AG10803 (cell line): ENCODE results near the gene MSX2.

Experiments
- DNase-seq: peaks from one replicate; pipeline ENCODE4 v3.0.0; 2010; ENCODE audit warnings: low read depth
- H3K4me3 ChIP-seq: 2 replicates; pipeline ENCODE4 v1.5.1; 2011; ENCODE audit warnings: mild to moderate bottlenecking, low read length, control low read depth
- TF ChIP-seq, protein P1 (sequence below): conservative IDR thresholded peaks from 2 replicates; pipeline ENCODE4 v1.5.1; 2011; ENCODE audit warnings: mild to moderate bottlenecking, low read length, control low read depth, inconsistent platforms

The MSX2 gene

DNA sequence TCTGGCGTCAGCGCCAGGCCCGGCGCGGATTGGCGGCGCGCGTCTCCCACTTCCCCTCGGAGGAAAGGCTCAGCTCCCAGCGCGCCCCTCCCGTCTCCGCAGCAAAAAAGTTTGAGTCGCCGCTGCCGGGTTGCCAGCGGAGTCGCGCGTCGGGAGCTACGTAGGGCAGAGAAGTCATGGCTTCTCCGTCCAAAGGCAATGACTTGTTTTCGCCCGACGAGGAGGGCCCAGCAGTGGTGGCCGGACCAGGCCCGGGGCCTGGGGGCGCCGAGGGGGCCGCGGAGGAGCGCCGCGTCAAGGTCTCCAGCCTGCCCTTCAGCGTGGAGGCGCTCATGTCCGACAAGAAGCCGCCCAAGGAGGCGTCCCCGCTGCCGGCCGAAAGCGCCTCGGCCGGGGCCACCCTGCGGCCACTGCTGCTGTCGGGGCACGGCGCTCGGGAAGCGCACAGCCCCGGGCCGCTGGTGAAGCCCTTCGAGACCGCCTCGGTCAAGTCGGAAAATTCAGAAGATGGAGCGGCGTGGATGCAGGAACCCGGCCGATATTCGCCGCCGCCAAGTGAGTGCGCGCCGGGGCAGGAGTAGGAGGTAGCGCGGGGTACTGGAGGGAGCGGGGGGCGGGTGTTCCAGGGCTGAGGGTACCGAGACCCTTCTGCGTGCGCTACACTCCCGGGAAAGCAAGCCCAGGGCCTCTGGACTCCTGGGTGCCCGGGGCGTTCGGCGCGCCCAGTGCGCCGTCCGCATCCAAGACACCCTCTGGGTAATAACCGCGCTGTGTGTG, at the start of gene MSX2:
TSS of gene MSX2 (plus strand) at position 99 of the 777 bp plus-strand sequence. CDS start at position 177, 78 bp downstream.
- peak within 1 kb of the TSS; percentile 62 for H3K4me3 ChIP-seq
- peak; percentile 79 for DNase-seq
- TF ChIP-seq, protein P1, sequence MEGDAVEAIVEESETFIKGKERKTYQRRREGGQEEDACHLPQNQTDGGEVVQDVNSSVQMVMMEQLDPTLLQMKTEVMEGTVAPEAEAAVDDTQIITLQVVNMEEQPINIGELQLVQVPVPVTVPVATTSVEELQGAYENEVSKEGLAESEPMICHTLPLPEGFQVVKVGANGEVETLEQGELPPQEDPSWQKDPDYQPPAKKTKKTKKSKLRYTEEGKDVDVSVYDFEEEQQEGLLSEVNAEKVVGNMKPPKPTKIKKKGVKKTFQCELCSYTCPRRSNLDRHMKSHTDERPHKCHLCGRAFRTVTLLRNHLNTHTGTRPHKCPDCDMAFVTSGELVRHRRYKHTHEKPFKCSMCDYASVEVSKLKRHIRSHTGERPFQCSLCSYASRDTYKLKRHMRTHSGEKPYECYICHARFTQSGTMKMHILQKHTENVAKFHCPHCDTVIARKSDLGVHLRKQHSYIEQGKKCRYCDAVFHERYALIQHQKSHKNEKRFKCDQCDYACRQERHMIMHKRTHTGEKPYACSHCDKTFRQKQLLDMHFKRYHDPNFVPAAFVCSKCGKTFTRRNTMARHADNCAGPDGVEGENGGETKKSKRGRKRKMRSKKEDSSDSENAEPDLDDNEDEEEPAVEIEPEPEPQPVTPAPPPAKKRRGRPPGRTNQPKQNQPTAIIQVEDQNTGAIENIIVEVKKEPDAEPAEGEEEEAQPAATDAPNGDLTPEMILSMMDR: no peak

DNA sequence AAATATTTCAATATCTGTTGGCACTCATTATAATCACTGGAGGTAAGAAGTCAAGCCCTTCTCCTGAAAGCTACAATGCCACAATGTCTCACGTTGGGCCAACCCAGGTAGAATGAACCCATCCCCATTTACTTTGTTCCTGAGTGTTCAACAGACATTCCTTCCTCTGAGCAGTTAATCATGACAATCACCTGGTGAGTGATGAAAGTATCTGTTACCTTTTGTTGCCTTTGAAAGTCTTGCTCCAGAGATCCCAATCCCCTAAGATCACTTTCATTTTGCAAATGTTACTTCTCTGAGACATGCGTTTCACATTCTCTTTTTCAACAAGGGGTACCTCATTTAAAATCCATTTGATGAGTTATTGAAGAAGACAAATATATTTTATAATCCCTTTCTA, 49.3 kb upstream of the MSX2 start:
- DNase-seq: no peak
- TF ChIP-seq, protein P1: no peak
- H3K4me3 ChIP-seq: no peak overlapping the region

DNA sequence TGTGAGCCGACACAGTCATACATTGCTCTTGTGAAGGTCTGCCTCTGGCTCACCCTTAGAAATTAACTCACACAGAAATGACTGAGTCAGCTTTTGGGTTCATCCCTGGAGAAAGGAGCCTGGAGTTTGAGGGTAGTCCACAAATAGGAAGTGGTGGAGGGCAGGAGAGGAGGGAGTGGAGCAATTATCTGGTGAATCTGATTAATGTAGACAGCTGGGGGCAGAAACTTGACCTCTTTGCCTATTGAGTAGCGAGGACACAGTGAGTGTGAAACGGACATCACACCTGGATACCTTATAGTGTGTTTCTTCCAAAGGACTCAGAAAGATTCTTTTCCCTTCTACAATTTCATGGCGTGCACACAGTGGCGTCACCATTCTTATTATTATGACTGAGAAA, 48.5 kb upstream of the MSX2 start:
- DNase-seq: no peak
- no peak overlapping the region for H3K4me3 ChIP-seq
- TF ChIP-seq, protein P1: no peak

DNA sequence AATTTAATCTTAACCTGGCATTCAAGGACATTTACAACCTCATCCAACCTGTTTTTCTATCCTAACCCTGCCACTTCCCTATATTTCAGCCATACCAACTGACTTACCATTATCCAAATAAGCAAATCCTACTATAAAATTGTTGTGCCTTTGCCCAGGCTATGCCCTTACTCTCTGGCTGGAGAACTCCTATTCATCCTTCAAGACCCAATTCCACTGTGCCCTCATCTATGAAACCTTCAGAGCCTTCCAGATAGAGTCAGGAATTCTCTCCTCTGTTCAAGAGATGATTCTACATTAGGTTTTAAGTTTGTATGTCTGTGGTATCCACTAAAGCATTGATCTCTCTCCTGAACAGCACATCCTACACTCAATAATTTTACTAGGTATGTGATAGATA, 46.3 kb upstream of the MSX2 start:
- TF ChIP-seq, protein P1: no peak
- H3K4me3 ChIP-seq: no peak overlapping the region
- no peak for DNase-seq

DNA sequence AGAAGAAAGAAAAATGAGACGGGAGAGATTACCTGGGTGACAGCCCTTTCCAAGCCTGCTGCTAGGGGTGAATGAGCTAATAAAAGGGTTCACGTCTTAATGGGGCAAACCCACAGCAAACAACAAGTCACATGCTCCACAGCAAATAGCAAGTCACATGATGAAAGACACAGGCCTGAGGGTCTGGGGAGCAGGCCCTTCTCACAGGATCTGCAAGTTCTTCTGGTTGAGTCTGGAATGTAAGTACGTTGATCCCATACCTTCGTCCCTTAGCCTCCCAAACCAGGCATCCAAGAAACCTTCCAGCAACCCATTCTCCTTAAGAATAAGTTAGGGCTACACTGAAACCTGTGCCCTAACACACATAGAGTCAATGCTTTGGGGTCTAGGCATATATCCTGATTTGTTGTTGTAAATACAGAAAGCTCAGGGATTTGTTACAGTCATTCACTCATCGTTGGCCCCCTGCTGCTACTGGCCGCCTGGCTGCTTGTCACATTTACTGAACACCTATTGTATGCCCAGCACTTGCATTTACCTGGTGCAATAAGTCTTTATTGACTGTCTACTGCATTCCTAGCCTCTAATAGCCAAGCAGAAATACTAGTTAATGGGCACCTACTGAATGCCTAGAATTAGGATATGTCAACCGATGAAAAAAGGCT, 43.3 kb upstream of the MSX2 start:
- no peak for DNase-seq
- TF ChIP-seq, protein P1: no peak
- H3K4me3 ChIP-seq: no peak overlapping the region

DNA sequence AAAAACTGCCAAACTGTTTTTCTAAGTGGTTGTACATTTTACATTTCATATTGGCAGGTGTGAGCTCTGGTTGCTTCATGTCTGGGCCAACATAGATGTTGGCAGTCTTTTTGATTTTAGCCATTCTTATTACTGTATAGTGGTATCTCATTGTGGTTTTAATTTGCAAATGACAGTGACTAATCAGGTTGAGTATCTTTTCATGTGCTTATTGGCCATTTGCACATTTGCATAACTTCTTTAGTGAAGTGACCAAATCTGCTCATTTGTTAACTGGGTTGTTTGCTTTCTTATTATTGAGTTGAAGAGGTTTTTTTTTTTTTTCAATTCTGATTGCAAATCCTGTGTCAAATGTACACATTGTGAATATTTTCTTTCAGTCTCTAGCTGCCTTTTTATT, 36.9 kb upstream of the MSX2 start:
- TF ChIP-seq, protein P1: no peak
- no peak overlapping the region for H3K4me3 ChIP-seq
- no peak for DNase-seq
